PC-3 (cell line): ENCODE results near the gene IMP3.
A peak's percentile ranks its signal among the peaks of the same experiment; 100 is the strongest.
"Not testable (repeated sequence)": the region's sequence is repeated elsewhere in the genome, so short reads cannot be mapped to it uniquely, and the experiment has no call there.

Source experiments
- CTCF ChIP-seq: fragments of 300-600 bp; sonication (generic); conservative IDR thresholded peaks from 2 replicates; pipeline ENCODE4 v1.5.1; 2017; ENCODE audit warnings: antibody characterized with exemption, low read depth, mild to moderate bottlenecking, low read length
- EZH2 ChIP-seq: fragments of 300-600 bp; sonication (generic); IDR thresholded peaks from one replicate; pipeline ENCODE4 v1.6.1; 2017; ENCODE audit warnings: antibody characterized with exemption, mild to moderate bottlenecking, low read length; ENCODE audit not compliant: unreplicated experiment

GRCh38 chr15:75683646-75684312 lies 43.8 kb upstream of the IMP3 start:
- peak; percentile 68 for TF ChIP-seq CTCF
- not testable (repeated sequence) for TF ChIP-seq EZH2
